H1 (cell line): Measurements from ENCODE around the gene GNB3. TPM values are rescaled to one million over a fixed set of nuclear protein-coding genes. Genes with fewer than 3 reads are reported as not detected.

ENCODE experiments used
- CTCF ChIA-PET: fragments of 300-600 bp; sonication (Branson Sonifier 250); formaldehyde crosslinking; loops from one replicate; lab custom pipeline; 2021; ENCODE audit not compliant: partially characterized antibody; lab: Charles Lee
- POLR2A ChIA-PET: fragments of 300-600 bp; sonication (Branson Sonifier 250); formaldehyde crosslinking; loops from one replicate; lab custom pipeline; 2021; ENCODE audit warnings: inconsistent platforms; ENCODE audit not compliant: partially characterized antibody; lab: Charles Lee
- DNase-seq, 2 experiments: peaks; one replicate each; pipeline versions ENCODE4 v3.0.0 to v3.0.0-alpha.2; 2010 to 2022; ENCODE audit warnings: low spot score in 2 of 2, low read depth in 1 of 2, mixed read lengths in 1 of 2
- FAIRE-seq: peaks from 2 replicates; lab custom pipeline; 2011; peaks lifted over from hg19 to GRCh38; lab: Jason Lieb, UNC
- H2AFZ ChIP-seq: 2 replicates; pipeline ENCODE4 v1.8.1; 2012; ENCODE audit warnings: low read length, inconsistent platforms
- H2AK5ac ChIP-seq: 2 replicates; pipeline ENCODE4 v1.6.1; 2013; ENCODE audit warnings: low read depth, low read length
- H2BK120ac ChIP-seq: replicated peaks from 2 replicates; pipeline ENCODE3; 2013; ENCODE audit warnings: low read depth, low read length, inconsistent platforms
- H2BK12ac ChIP-seq: 2 replicates; pipeline ENCODE4 v1.6.1; 2013; ENCODE audit warnings: low read depth, low read length
- H2BK15ac ChIP-seq: 2 replicates; pipeline ENCODE4 v1.6.1; 2013; ENCODE audit warnings: low read length
- H2BK20ac ChIP-seq: 2 replicates; pipeline ENCODE4 v1.6.1; 2013; ENCODE audit warnings: low read length
- H2BK5ac ChIP-seq: 2 replicates; pipeline ENCODE4 v1.6.1; 2013; ENCODE audit warnings: low read depth, low read length
- H3K14ac ChIP-seq: 2 replicates; pipeline ENCODE4 v1.6.1; 2013; ENCODE audit warnings: inconsistent platforms; ENCODE audit not compliant: insufficient read length
- H3K18ac ChIP-seq: 2 replicates; pipeline ENCODE4 v1.6.1; 2013; ENCODE audit warnings: low read length; ENCODE audit errors: extremely low read depth
- H3K23ac ChIP-seq: 2 replicates; pipeline ENCODE4 v1.6.1; 2013; ENCODE audit warnings: inconsistent platforms; ENCODE audit not compliant: insufficient read length
- H3K23me2 ChIP-seq: 2 replicates; pipeline ENCODE4 v1.6.1; 2013; ENCODE audit warnings: low read depth, low read length
- H3K27ac ChIP-seq: 2 replicates; pipeline ENCODE4 v1.6.1; 2011; ENCODE audit warnings: low read depth, low read length, inconsistent platforms
- H3K27me3 ChIP-seq, 4 experiments: replicated peaks in 1 of 4; 1 replicate in 1 of 4; 2 replicates in 3 of 4; pipeline versions ENCODE4 v1.6.1 to v1.8.1; 2011 to 2013; ENCODE audit warnings: low read length in 3 of 4, mild to moderate bottlenecking in 3 of 4, inconsistent platforms in 2 of 4, mixed read lengths in 2 of 4, moderate library complexity in 1 of 4; ENCODE audit not compliant: control insufficient read depth in 3 of 4, insufficient read depth in 3 of 4; ENCODE audit errors: extremely low read depth in 1 of 4
- H3K36me3 ChIP-seq, 4 experiments: 2 replicates each; pipeline versions ENCODE4 v1.6.1 to v1.8.1; 2011 to 2013; ENCODE audit warnings: mild to moderate bottlenecking in 4 of 4, low read length in 3 of 4, moderate library complexity in 2 of 4, control low read depth in 1 of 4, inconsistent platforms in 1 of 4; ENCODE audit not compliant: insufficient read depth in 4 of 4, control insufficient read depth in 2 of 4
- H3K4ac ChIP-seq: replicated peaks from 2 replicates; pipeline ENCODE3; 2013; ENCODE audit warnings: low read length, low read depth, mixed read lengths, inconsistent platforms; ENCODE audit not compliant: insufficient read length
- H3K4me1 ChIP-seq, 4 experiments: replicated peaks in 1 of 4; 1 replicate in 1 of 4; 2 replicates in 3 of 4; pipeline versions ENCODE4 v1.6.1 to v1.8.1; 2011 to 2013; ENCODE audit warnings: low read length in 3 of 4, inconsistent platforms in 2 of 4, mixed read lengths in 1 of 4; ENCODE audit not compliant: insufficient read depth in 4 of 4, control insufficient read depth in 3 of 4
- H3K4me2 ChIP-seq, 2 experiments: 2 replicates each; pipeline versions ENCODE4 v1.6.1 to v1.8.1; 2011 to 2013; ENCODE audit warnings: low read depth in 2 of 2, low read length in 2 of 2, control low read depth in 1 of 2, inconsistent platforms in 1 of 2, mild to moderate bottlenecking in 1 of 2; ENCODE audit not compliant: insufficient read depth in 1 of 2
- H3K4me3 ChIP-seq, 4 experiments: fragments of 200-600, 300-600 bp in 1 of 4; sonication (generic), shearing (Covaris generic), sonication (Bioruptor Twin) in 1 of 4; 2 replicates each; pipeline versions ENCODE4 v1.5.1 to v1.8.1; 2011 to 2016; ENCODE audit warnings: low read length in 4 of 4, low read depth in 3 of 4, control low read depth in 2 of 4, inconsistent platforms in 2 of 4, mild to moderate bottlenecking in 2 of 4, mixed read lengths in 1 of 4, moderate library complexity in 1 of 4; ENCODE audit not compliant: insufficient read depth in 2 of 4; ENCODE audit errors: extremely low read depth in 1 of 4
- H3K56ac ChIP-seq: replicated peaks from 2 replicates; pipeline ENCODE3; 2013; ENCODE audit warnings: low read depth, mild to moderate bottlenecking, mixed read lengths, low read length, inconsistent platforms; ENCODE audit not compliant: insufficient read length
- H3K79me1 ChIP-seq: 2 replicates; pipeline ENCODE4 v1.6.1; 2013; ENCODE audit warnings: low read depth, low read length, control low read depth
- H3K79me2 ChIP-seq, 2 experiments: 2 replicates each; pipeline versions ENCODE4 v1.6.1 to v1.8.1; 2012 to 2013; ENCODE audit warnings: low read length in 2 of 2, mild to moderate bottlenecking in 2 of 2, inconsistent platforms in 1 of 2; ENCODE audit not compliant: insufficient read depth in 2 of 2, control insufficient read depth in 1 of 2
- H3K9ac ChIP-seq, 4 experiments: replicated peaks in 1 of 4; 1 replicate in 1 of 4; 2 replicates in 3 of 4; pipeline versions ENCODE4 v1.6.1 to v1.8.1; 2011 to 2013; ENCODE audit warnings: low read depth in 3 of 4, low read length in 3 of 4, control low read depth in 2 of 4, mild to moderate bottlenecking in 2 of 4, moderate library complexity in 2 of 4, inconsistent platforms in 1 of 4; ENCODE audit errors: extremely low read depth in 1 of 4
- H3K9me3 ChIP-seq, 2 experiments: 2 replicates each; pipeline versions ENCODE4 v1.6.1 to v1.8.1; 2012 to 2013; ENCODE audit warnings: mild to moderate bottlenecking in 2 of 2, moderate library complexity in 2 of 2, control low read depth in 1 of 2, inconsistent platforms in 1 of 2, low read depth in 1 of 2, low read length in 1 of 2, mixed read lengths in 1 of 2; ENCODE audit not compliant: insufficient read depth in 2 of 2
- H4K20me1 ChIP-seq, 2 experiments: replicated peaks in 1 of 2; 2 replicates each; pipeline versions ENCODE3 to v1.8.1; 2011 to 2013; ENCODE audit warnings: inconsistent platforms in 2 of 2, low read length in 2 of 2, mild to moderate bottlenecking in 1 of 2; ENCODE audit not compliant: insufficient read depth in 2 of 2, control insufficient read depth in 1 of 2
- H4K5ac ChIP-seq: 2 replicates; pipeline ENCODE4 v1.6.1; 2013; ENCODE audit warnings: low read length, low read depth, mixed read lengths, inconsistent platforms; ENCODE audit not compliant: insufficient read length
- H4K8ac ChIP-seq: 2 replicates; pipeline ENCODE4 v1.8.0; 2013; ENCODE audit warnings: mild to moderate bottlenecking, moderate library complexity, low read length, inconsistent platforms; ENCODE audit not compliant: insufficient read depth; ENCODE audit errors: extremely low read depth
- H4K91ac ChIP-seq: replicated peaks from 2 replicates; pipeline ENCODE3; 2013; ENCODE audit warnings: low read length, mixed read lengths, inconsistent platforms; ENCODE audit not compliant: insufficient read length
- BACH1 ChIP-seq: IDR thresholded peaks from 2 replicates; pipeline ENCODE4 v1.6.1; 2012; ENCODE audit warnings: low read length, improper control_type of control experiment
- BRCA1 ChIP-seq: IDR thresholded peaks from 2 replicates; pipeline ENCODE4 v1.6.1; 2012; ENCODE audit warnings: low read depth, low read length, improper control_type of control experiment
- CBX8 ChIP-seq: fragments of 300-800, 300-1000 bp; sonication (generic); IDR thresholded peaks from 2 replicates; pipeline ENCODE4 v1.7.1; 2016; ENCODE audit warnings: low read depth, low read length, borderline replicate concordance
- CREB1 ChIP-seq: IDR thresholded peaks from 2 replicates; pipeline ENCODE4 v1.6.1; 2012; ENCODE audit warnings: inconsistent platforms
- HDAC6 ChIP-seq: IDR thresholded peaks from one replicate; pipeline ENCODE4 v1.7.1; 2012; ENCODE audit warnings: low read depth, mild to moderate bottlenecking, inconsistent platforms, low read length, moderate library complexity
- JUN ChIP-seq: IDR thresholded peaks from 2 replicates; pipeline ENCODE4 v1.6.1; 2011; ENCODE audit warnings: low read depth, mild to moderate bottlenecking, improper control_type of control experiment, low read length
- JUND ChIP-seq: IDR thresholded peaks from 2 replicates; pipeline ENCODE4 v1.6.1; 2011; ENCODE audit warnings: mild to moderate bottlenecking, improper control_type of control experiment, low read length
- KDM4A ChIP-seq: IDR thresholded peaks from one replicate; pipeline ENCODE4 v1.7.1; 2012; ENCODE audit warnings: low read depth, mild to moderate bottlenecking, moderate library complexity, low read length, inconsistent platforms; ENCODE audit not compliant: severe bottlenecking
- RXRA ChIP-seq: IDR thresholded peaks from 2 replicates; pipeline ENCODE4 v1.6.1; 2011; ENCODE audit warnings: low read depth, mild to moderate bottlenecking, low read length, moderate library complexity; ENCODE audit not compliant: insufficient read depth
- SP2 ChIP-seq: IDR thresholded peaks from 2 replicates; pipeline ENCODE4 v1.6.1; 2012; ENCODE audit warnings: mild to moderate bottlenecking, low read length, inconsistent platforms
- YY1 ChIP-seq: IDR thresholded peaks from 2 replicates; pipeline ENCODE4 v1.6.1; 2011; ENCODE audit warnings: low read depth, mild to moderate bottlenecking, low read length
- WGBS, 2 experiments: shearing (Covaris generic) in 1 of 2; methylation state at CpG; one replicate each; pipeline versions ENCODE4 v1.1.6 to v1.1.7; 2013 to 2015; ENCODE audit warnings: low lambda C conversion rate in 2 of 2, mixed read lengths in 2 of 2, inconsistent platforms in 1 of 2, low coverage in 1 of 2, missing lambda C conversion rate in 1 of 2; ENCODE audit not compliant: insufficient replicate concordance in 2 of 2, insufficient coverage in 1 of 2, insufficient read length in 1 of 2; ENCODE audit errors: extremely low coverage in 1 of 2, missing lambda C conversion rate in 1 of 2; 5-methylcytosine and 5-hydroxymethylcytosine counted together
- polyA plus RNA-seq, 7 experiments: library from polyadenylated mRNA; depleted of rRNA in 3 of 7; stranded (reverse) in 5 of 7; unstranded in 2 of 7; fragments of >200 nt in 5 of 7; fragments of 200-250 nt in 2 of 7; gene quantifications; 1 replicate in 5 of 7; 2 replicates in 1 of 7; 4 replicates in 1 of 7; pipeline versions ENCODE4 v1.2.1 to v1.2.3, GENCODE V29; 2011 to 2013; ENCODE audit warnings: missing spikeins in 2 of 7, mixed read lengths in 2 of 7
- total RNA-seq: library from RNA; stranded (reverse); fragmentation: NEBNext Ultra II Directional; extraction: Animal tissue kit (Norgen Biotek cat#: 25700); gene quantifications from 2 replicates; pipeline ENCODE4 v1.2.1, GENCODE V29; 2021
- TF ChIP-seq, protein P1 (sequence below): IDR thresholded peaks from 2 replicates; pipeline ENCODE4 v1.6.1; 2012; ENCODE audit warnings: inconsistent platforms

GNB3 gene
- total and polyA plus RNA-seq, 2 of the 8 experiments (the other 6 are each of a cell fraction or from before 2014, with no cell fraction given), result 9.9 TPM

DNA sequence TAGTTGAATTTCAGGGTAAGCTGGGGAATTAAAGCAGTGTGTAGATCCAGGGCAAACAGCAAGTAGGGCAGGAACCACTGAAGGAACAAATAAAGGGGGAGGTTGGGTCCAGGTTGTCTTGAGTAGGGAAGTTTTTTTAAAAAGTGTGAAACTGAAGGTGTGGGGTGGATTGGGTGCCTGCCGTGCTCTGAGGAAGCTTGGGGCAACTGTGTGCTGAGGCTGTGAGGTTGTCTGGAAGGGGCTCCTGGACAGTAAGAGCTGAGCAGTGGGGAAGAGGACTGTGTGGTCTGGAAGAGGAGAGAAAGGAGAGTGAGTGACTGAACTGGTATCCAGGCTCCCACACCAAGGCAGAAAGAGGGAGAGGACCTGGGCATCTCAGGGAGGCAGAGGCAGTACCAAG lies 30.0 kb upstream of the GNB3 start:
- peak overlapping the region; percentile 2; the same call in 1 of the 2 replicates for H2BK12ac ChIP-seq
- no peak overlapping the region for H3K56ac ChIP-seq
- no peak overlapping the region for H2AK5ac ChIP-seq
- 0 out of 2 replicates have a peak overlapping the region, but pooled peaks have one; percentile 40 for H2BK15ac ChIP-seq
- no peak overlapping the region; a peak in 1 of 7 replicates for H3K9ac ChIP-seq
- no peaks in the 10 kb centered on the region for H3K9me3 ChIP-seq
- H2BK20ac ChIP-seq, result no peak overlapping the region; the same call in 1 of the 2 replicates
- no peak overlapping the region for H3K4ac ChIP-seq
- H3K23ac ChIP-seq, result no peak overlapping the region
- H3K4me2 ChIP-seq, result no peak overlapping the region
- H3K4me3 ChIP-seq, result no peak overlapping the region
- FAIRE-seq, result no peak
- H4K91ac ChIP-seq, result no peak overlapping the region
- H3K4me1 ChIP-seq, result peaks cover 0 to 4% (median 2%) of the 10 kb centered on the region in 4 experiments; a peak in 4 of 7 replicates
- no peak overlapping the region for H4K8ac ChIP-seq
- no peaks in the 10 kb centered on the region; a peak in 3 of 7 replicates for H3K27me3 ChIP-seq
- no peak overlapping the region for H2BK120ac ChIP-seq
- no peak overlapping the region for H3K27ac ChIP-seq
- no peaks in the 10 kb centered on the region for H4K20me1 ChIP-seq
- no peaks in the 10 kb centered on the region; a peak in 1 of 8 replicates for H3K36me3 ChIP-seq
- no peak overlapping the region for H2AFZ ChIP-seq
- 92% methylated on average over 1 of the region's 1 CpG; no CpG with 5 or more reads in 1 of the 2 experiments for WGBS, 2 experiments
- no peaks in the 10 kb centered on the region; the same call in 1 of the 2 replicates for H3K23me2 ChIP-seq
- H3K79me1 ChIP-seq, result no peaks in the 10 kb centered on the region
- no peak overlapping the region for H4K5ac ChIP-seq
- H3K18ac ChIP-seq, result no peak overlapping the region
- no peak for DNase-seq
- no peak overlapping the region for H2BK5ac ChIP-seq
- ChIA-PET CTCF (interaction anchor here (1.2 to 6.4 kb wide), 4 partner anchors 11 to 43 kb away, joined by 3 to 45 read pairs (median 8); partner anchors contain the start of gene GPR162), POLR2A (interaction anchor here (0.7 to 1.4 kb wide), 7 partner anchors 11 to 58 kb away, joined by 3 to 5 read pairs (median 3); partner anchors contain the start of genes GPR162, MLF2 and USP5)
- H3K14ac ChIP-seq, result no peak overlapping the region
- H3K79me2 ChIP-seq, result no peaks in the 10 kb centered on the region
- TF ChIP-seq BACH1 (no peak), SP2 (no peak), BRCA1 (no peak), YY1 (no peak), RXRA (no peak), HDAC6 (no peak), CBX8 (no peak), CREB1 (no peak), KDM4A (no peak), JUND (no peak), JUN (no peak)
- TF ChIP-seq, protein P1, sequence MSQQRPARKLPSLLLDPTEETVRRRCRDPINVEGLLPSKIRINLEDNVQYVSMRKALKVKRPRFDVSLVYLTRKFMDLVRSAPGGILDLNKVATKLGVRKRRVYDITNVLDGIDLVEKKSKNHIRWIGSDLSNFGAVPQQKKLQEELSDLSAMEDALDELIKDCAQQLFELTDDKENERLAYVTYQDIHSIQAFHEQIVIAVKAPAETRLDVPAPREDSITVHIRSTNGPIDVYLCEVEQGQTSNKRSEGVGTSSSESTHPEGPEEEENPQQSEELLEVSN, result no peak
